ENCODE data around the gene KCNMB1.
"Not testable (repeated sequence)": the region's sequence is repeated elsewhere in the genome, so short reads cannot be mapped to it uniquely, and the experiment has no call there.

KCNMB1 gene

GRCh38 chr5:170413897-170414296 lies 24.7 kb upstream of the KCNMB1 start:
- no peak for DNase-seq

DNA sequence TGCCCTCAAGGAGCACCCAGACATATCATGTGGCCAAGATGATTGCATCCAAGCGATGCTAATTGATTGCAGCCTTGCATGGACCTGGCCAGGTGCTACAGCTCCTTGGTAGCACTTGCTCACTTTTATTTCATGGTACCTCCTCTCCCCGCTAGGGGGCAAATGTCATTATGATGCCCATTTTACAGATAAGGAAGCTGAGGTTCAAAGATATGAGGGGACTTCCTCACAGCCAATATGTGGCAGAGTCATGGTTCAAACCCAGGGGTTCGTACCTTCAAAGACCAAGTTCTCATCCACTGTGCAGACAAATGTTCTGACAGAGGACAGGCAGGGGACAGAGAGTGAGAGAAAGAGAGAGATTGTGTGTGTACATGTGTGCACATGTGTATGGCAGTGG lies 21.9 kb upstream of the KCNMB1 start:
- DNase-seq: no peak

- DNase-seq: no peak
These were observed 21.2 kb upstream of the KCNMB1 start for GRCh38 chr5:170410401-170410800.

DNA sequence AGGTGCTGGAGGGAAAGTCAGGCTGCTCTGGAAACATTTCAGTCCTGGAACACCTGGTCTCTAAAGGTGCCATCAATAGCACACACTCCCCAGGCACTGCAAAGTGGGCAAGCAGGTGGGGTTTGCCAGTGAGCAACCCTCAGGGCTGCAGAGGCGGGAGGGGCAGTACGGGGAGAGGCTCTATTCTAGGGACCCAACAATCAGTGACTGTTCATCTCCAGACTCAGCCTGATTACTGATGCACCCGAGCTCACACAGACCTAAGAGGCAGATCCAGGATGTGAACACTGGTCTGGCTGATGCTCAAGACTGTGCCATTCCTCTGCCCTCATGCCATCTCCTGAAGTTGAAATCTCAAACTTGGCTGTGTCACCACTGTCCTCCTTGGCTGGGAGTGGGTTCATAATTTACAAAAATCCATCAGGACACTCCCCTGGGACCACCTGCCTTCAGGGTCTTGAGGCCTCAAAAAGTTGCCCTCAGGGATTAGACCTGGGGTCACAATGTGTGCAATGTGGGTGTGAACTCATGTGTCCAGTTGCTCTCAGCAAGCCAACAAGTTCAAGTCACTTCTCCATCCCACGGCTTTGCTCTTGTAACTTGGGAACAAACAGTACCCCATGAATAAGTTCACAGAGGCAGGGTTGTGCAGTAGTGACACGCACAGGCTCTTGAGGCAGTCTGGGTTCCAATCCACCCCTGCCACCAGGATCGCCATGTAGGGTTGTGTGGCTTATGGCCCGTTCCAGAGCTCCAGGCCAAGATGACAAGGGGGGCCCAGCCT lies 19.9 kb upstream of the KCNMB1 start:
- DNase-seq: no peak

- peak; percentile 69 to 91 for DNase-seq
These were observed 19.1 kb upstream of the KCNMB1 start for GRCh38 chr5:170408226-170408625.

DNA sequence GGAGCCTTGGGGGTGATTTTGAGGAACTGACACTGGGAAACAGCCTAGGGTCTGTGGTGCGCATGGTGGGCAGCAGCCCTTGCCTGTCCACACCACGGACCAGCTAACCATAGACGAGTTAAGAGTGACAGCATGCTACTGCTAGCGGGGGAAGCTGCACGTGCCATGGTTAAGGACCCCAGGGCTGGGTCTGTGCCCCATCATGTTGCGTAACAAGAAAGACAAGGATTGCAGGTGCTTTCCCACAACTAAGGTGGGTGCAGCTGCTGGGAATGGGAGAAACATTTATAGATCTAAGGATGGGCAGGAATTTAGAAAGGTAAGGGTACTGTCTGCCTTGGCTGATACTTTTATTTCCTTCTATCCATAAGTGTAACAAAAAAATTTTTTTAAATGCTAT lies 17.9 kb upstream of the KCNMB1 start:
- no peak for DNase-seq

- DNase-seq: no peak
These were observed 16.6 kb upstream of the KCNMB1 start for GRCh38 chr5:170405817-170406216.

- DNase-seq: peak in 1 of 2 experiments; percentile 8
These were observed 15.2 kb upstream of the KCNMB1 start for GRCh38 chr5:170404398-170404797.

- DNase-seq: no peak
These were observed 14.5 kb upstream of the KCNMB1 start for GRCh38 chr5:170403675-170404074.

DNA sequence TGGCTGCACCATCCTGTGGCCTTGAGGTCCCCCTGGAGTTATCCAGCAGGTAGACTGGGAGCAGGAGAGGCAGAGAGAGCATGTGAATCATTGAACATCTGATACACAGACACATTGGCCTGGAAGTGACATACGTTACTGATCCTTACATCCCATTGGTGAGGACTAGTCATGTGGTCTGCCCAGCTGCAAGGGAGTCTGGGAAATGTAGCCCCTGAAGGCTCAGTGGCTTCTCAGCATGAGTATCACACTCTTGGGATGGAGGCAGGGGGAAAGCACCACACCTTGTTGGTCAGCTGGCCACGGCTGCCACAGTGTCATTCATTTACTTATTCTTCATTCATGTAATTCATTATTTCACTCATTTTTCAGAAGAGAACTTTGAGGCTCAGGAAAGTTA lies 13.3 kb upstream of the KCNMB1 start:
- no peak for DNase-seq

DNA sequence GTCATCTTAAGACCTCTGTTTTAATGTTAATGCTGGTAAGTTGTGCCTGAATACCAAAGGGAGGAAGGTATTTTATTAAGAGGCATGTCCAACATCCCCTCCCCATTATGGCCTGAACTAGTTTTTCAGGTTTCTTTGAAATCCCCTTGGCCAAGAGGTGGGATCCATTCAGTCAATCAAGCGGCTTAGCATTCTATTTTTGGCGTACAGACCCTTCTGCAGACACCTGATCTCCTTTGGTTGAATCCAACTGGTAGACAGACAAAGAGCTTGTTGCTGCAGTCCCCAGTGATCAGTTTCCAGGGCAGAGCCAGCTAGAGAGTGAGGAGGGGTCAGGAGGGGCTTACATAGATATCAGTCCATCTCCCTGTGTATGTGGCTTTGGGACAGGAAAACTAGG lies 7.9 kb upstream of the KCNMB1 start:
- DNase-seq: no peak

GRCh38 chr5:170393958-170394357 lies 4.8 kb upstream of the KCNMB1 start:
- no peak for DNase-seq

GRCh38 chr5:170393235-170393634 lies 4.1 kb upstream of the KCNMB1 start:
- DNase-seq: no peak

GRCh38 chr5:170390472-170390871 lies 1.3 kb upstream of the KCNMB1 start:
- no peak for DNase-seq

DNA sequence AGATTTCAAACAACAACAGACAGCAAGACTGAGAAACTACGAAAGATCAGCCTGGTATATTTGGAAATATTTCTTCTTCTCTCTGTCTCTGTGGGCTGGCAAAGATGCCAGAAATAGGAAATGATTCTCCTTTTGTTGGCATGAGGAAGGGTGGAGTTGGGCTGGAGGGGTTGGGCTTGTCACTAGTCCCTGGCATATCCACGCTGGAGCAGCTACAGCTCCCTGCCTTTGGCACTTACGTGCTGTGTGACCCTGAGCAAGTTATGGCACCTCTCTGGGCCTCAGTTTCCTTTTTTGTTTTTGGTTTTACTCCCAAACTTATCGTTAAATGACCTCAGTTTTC lies 354 bp upstream of the KCNMB1 start:
- DNase-seq: no peak

GRCh38 chr5:170387775-170388639 lies 1.2 kb downstream of the KCNMB1 start:
- no peak for DNase-seq

DNA sequence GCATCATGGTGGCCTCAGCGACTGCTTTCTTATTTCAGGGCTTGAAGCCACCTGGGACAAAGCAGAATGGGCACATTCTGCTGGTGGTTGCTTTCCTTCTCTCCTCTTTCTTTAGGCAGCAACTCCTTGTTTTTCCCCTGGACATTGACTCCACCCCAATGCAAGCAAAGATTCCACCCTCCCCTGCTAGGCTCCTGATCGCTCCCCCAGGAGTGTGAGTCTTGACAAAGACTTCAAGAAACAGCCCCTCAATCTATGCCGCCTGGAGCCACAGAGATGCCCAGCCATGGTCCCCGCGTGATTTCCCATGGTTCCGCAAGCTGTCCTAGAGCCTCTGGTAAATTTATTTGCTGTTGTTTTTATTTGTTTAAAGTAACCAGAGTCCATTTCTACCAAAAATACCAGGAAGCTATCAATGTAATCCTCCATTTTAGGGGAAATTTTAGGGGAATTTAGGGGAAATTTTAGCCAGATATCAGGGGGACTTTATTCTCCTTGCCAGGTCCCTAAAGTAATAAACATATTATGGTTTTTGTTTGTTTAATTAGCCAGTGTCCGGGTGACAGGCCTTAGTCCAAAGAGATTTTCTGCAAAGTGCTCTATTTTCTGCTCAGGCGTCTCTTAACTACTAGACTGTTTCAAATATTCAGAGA lies 2.3 kb downstream of the KCNMB1 start:
- DNase-seq: no peak

- no peak for DNase-seq
These were observed 5.9 kb downstream of the KCNMB1 start for GRCh38 chr5:170383227-170383626.

GRCh38 chr5:170382790-170383189 lies 6.4 kb downstream of the KCNMB1 start:
- no peak for DNase-seq

GRCh38 chr5:170380361-170380951 lies 8.7 kb downstream of the KCNMB1 start:
- no peak for DNase-seq

DNA sequence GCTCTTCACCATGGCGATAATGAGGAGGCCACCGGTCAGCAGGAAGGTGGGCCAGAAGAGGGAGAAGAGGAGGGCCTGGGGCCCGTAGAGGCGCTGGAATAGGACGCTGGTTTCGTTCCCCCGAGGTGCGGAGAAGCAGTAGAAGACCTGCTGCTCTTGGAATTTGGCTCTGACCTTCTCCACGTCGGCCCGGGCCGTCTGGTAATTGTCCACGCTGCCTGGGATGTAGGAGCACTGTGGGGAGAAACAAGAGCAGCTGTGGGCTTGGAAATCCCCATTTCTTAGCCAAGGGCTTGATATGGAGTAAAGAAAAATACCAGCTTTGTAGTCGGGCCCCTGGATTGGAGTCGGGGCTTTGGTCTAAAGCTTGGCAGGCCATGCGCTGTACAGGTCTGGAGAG lies 10.4 kb downstream of the KCNMB1 start:
- DNase-seq: no peak

GRCh38 chr5:170377027-170377426 lies 12.1 kb downstream of the KCNMB1 start:
- DNase-seq: no peak

- DNase-seq: not testable (repeated sequence)
These were observed 12.6 kb downstream of the KCNMB1 start for GRCh38 chr5:170376526-170376925.
